ENCODE results near the gene RNF121.

DNA sequence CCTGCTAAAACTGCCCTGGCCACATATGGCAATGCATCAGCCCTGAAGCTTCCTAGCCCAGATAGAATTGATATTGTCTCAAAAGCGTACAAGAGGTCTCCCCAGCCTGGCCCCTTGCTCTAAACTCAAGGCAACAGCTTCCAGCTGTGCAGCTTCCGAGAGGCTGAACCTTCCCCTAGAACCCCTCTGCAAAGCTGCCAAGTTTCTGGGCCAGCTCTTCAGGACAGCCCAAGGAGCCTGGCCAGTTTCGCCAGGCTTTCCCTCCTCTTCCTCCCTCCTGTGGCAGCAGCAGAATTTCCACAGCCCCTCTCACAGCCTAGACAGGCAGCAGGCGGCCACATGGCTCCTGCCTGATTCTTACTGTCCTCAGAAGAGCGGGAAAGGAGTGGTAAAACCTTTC, 117.0 kb downstream of the RNF121 start:
- TF ChIP-seq, protein P1, sequence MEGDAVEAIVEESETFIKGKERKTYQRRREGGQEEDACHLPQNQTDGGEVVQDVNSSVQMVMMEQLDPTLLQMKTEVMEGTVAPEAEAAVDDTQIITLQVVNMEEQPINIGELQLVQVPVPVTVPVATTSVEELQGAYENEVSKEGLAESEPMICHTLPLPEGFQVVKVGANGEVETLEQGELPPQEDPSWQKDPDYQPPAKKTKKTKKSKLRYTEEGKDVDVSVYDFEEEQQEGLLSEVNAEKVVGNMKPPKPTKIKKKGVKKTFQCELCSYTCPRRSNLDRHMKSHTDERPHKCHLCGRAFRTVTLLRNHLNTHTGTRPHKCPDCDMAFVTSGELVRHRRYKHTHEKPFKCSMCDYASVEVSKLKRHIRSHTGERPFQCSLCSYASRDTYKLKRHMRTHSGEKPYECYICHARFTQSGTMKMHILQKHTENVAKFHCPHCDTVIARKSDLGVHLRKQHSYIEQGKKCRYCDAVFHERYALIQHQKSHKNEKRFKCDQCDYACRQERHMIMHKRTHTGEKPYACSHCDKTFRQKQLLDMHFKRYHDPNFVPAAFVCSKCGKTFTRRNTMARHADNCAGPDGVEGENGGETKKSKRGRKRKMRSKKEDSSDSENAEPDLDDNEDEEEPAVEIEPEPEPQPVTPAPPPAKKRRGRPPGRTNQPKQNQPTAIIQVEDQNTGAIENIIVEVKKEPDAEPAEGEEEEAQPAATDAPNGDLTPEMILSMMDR (IDR thresholded peaks at IDR 0.05; ENCODE audit: low read depth, low read length, poor library complexity, severe bottlenecking): no peak
- no peak for TF ChIP-seq EZH2phosphoT487 (IDR thresholded peaks at IDR 0.05; ENCODE audit: borderline replicate concordance, low read length)

Data from DOHH2 (cell line).